GM10847 (cell line): ENCODE measurements around the gene NRXN3.

Experiments used
- POLR2A ChIP-seq: IDR thresholded peaks from 2 replicates; pipeline ENCODE4 v1.6.1; 2011; ENCODE audit not compliant: insufficient read length; ENCODE audit errors: extremely low read depth

NRXN3 gene

GRCh38 chr14:79082883-79083282 lies 912.7 kb downstream of the NRXN3 start:
- no peak for TF ChIP-seq POLR2A

DNA sequence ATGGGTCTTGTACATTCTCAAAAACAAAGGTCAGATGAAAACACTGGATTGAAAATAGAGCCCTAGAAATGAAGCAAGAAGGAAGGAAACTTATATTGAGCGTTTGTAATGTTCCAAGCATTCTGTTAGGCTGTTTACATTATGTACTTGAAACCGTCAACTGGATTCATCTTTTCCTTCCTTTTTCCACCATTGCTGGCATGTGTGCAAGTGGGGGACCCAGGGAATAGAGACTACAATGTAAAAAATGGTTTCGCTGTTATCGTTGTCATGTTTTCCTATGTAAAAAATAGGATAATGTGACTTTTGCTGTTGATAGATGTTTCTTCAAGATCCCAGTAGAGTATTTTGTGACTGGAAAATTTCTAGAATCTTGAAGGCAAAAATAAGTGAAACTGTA lies 913.2 kb downstream of the NRXN3 start:
- TF ChIP-seq POLR2A, result no peak

DNA sequence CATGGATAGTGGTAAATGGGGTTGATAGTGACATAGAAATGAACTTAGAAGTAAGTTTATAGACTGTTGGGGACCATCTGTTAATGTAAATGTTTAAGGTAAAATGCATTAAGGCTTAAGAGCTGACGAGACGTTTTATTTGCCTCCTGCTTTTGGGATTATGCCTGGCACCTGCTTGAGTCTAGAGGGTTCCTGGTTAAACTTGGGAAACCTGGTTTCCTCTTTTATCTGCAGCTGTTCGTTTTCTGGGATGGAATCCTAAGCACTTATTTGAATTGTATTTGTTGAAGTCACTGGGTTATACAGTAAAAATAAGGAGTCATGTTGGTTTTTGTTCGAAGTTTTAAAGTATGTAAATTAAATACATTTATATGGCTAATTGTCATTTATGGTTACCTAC lies 914.7 kb downstream of the NRXN3 start:
- TF ChIP-seq POLR2A, result no peak

DNA sequence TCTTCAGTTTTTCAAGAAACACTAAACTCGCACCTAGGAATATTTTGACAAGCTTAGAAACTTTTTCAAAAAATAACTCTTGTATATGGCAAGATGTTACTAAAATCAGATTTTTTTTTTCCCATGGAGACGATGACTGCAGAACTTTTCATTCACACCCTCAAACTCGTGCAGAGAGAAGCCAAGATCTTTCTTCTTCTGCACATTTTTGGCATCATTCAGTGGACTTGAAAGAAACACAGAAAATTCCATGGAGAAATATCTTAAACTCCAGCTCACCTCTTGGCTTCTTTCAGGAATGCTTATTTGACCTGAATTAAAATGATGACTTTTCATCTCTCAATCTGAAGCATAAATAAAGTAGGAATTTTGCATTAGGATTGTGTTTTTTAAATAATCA lies 919.4 kb downstream of the NRXN3 start:
- no peak for TF ChIP-seq POLR2A

- no peak for TF ChIP-seq POLR2A
These were observed 920.5 kb downstream of the NRXN3 start for GRCh38 chr14:79090641-79091180.

- TF ChIP-seq POLR2A, result no peak
These were observed 921.3 kb downstream of the NRXN3 start for GRCh38 chr14:79091381-79091963.

GRCh38 chr14:79093531-79093930 lies 923.4 kb downstream of the NRXN3 start:
- TF ChIP-seq POLR2A, result no peak

- TF ChIP-seq POLR2A, result no peak
These were observed 924.8 kb downstream of the NRXN3 start for GRCh38 chr14:79094951-79095350.

DNA sequence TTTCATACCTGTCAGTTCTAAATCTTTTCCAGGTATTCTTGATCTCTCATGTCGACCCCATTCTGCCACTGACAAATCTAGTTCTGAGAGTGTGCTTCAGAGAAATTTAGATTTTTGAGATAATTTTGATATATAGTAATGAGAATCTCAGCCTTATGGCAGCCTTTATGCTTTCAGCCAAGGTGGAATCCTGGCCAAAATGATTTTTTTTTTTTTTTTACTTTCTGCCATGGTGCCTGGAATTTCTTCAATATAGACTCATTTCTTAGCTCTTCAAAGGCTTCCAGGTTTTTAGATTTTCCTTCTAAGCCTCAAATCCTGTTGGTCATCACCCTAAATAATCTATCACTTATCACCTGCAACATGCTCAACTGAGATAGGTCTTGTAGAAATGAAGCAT lies 926.6 kb downstream of the NRXN3 start:
- no peak for TF ChIP-seq POLR2A

GRCh38 chr14:79098324-79098723 lies 928.2 kb downstream of the NRXN3 start:
- no peak for TF ChIP-seq POLR2A

DNA sequence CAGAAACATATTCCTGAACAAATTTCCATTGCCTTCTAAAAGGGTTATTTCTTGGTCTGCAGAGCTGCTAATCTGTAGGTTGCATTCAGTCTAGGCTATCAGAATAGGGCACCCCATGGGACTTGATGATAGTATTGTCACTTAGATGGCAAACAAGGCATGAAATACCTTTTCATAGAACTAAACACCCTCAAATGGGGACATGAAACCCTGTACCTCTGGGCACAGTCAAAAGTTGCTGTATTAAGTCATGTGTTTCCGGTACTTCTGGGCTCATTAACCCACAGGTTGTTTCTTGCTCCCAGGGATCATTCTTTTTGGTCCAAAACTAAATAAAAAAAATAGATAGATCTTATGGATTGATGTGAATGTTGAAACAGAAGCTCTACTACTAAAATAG lies 930.4 kb downstream of the NRXN3 start:
- no peak for TF ChIP-seq POLR2A

DNA sequence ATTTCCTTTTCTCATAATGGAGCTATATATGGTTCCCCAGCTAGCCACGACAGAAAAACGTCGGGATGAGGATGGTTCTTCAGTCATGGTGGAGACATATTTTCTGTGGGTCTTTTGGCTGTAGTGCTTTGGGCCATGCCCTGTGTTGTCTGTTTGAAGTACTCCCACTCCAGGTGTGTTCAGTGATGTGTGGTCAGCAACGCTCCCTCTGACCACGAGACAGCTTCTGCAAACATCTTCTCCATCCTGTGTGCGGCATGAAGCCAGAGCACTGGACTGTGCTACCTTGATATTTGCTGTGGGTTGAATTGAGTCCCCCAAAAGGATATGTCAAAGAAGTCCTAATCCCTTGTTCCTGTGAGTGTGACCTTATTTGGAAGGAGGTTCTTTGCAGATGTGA lies 931.2 kb downstream of the NRXN3 start:
- no peak for TF ChIP-seq POLR2A

DNA sequence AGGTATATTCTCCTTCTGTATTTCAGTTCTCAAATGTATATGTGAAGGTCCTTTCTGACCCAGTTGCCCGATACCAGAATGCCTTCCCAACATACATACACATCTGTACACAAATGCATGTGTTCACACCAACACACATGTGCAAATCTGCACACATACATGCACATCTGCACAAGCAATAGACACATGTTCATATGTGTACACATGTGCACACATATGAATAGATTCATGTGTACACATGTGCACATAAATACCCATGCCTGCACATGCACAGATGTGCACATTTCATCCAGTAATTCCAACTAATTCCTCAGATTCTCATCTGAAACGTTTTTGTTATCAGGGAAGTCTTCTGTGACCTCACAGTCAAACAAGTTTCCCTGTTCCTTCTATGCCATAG lies 933.6 kb downstream of the NRXN3 start:
- TF ChIP-seq POLR2A, result no peak

DNA sequence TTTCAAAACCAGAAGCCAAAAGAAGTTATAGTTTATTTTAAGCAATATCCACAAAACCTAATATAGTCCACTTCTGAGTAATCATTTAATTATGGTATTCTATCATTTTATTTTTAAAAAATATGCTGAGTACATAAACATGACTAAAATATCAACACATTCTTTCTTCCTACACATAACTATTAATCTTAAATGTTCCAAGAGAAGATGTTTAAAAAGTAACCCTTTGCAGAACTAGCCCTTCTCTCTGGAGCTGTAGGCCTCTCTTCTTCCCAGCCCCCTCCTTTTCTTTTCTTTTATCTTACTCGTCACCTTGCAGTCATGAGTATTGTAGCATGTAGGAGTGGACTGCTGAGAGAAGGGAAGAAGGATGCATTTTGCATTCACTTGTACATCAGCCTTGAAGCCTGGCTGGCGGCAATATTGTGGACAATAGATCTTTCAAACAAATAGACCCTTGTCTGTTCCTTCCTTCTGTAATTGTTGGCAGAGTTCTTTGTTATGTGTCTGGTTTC lies 941.9 kb downstream of the NRXN3 start:
- TF ChIP-seq POLR2A, result no peak

DNA sequence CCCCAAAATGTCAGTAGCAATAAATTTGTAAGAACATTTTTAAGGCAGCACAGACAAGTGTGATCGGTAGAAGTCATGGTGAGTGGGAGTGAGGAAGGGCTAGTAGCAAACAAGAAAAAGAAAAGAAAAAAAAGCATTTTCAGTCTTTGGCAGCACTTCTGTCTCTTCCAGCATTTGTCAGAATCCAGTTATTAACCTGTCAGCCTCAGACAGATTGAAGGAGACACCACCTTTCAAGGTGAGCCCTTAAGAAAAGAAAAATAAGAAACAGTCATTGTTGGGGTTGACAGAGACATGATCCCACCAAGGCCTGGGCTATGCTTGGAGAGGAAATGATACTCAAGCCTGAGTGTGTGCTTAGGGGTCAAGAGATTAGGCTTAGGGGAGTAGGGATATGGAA lies 947.4 kb downstream of the NRXN3 start:
- TF ChIP-seq POLR2A, result no peak

- no peak for TF ChIP-seq POLR2A
These were observed 948.1 kb downstream of the NRXN3 start for GRCh38 chr14:79118291-79118690.

GRCh38 chr14:79134361-79134760 lies 964.2 kb downstream of the NRXN3 start:
- no peak for TF ChIP-seq POLR2A
